GM18520 (cell line): ENCODE results near the gene TOLLIP.
"Not testable (repeated sequence)": the region's sequence is repeated elsewhere in the genome, so short reads cannot be mapped to it uniquely, and the experiment has no call there.

Source experiments
- ATAC-seq: cut with Tn5 transposase; IDR thresholded peaks from one replicate; pipeline ENCODE4 v1.9.1; 2021; ENCODE audit not compliant: unreplicated experiment

Gene TOLLIP

DNA sequence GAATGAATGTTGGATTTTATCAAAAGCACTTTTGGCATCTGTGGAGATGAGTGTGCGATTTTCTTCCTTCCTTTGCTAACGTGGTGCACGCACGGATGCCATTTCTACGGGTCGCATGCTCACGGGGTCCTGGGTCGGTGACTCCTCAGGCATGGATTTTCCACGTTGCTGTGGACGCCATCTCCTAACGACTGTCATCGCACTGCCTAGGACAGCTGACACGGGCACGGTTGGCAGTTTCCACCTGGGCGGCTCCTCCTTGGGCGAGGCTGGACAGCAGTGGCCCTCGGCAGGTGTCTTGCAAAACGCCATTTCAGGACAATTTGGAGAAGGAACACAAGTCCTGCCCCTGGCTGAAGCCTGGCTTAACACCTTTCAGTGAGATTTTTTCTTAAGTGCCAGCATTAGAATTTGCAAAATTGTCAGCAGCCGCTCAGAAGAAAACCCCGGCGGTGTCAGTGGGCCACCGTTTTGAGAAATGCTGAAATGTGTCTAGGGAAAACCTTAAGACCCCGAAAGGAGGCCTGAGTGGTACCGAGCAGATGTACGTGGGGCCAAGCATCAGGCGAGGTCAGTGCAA, 34.7 kb upstream of the TOLLIP start:
- ATAC-seq: no peak

DNA sequence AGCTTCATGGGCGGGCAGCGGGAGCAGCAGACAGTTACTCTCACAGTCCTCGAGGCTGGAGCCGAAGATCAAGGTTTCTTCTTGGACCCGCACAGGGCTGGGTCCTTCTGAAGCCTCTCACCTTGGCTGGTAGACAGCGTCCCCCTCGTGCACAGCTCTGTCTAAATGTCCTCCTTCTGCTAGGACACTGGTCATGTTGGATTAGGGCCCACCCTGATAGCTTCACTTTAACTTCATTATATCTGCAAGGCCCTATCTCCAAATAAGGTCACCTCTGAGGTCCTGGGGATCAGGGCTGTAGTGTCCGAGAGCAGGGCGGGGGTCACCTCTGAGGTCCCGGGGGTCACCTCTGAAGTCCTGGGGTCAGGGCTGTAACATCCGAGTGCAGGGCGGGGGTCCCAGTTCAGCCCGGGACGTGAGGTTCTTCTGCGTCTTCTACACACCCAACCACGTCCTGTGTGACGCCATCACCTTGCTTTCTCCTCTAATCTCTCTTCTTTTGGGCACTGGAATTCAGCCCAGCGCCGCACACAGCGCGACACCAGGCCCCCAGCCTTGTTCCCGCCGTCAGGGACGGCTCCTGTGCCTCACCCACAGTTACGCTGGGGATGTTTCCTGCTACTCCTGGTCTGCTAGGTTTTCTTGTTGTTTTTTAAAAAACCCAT, 34.1 kb upstream of the TOLLIP start:
- no peak for ATAC-seq

DNA sequence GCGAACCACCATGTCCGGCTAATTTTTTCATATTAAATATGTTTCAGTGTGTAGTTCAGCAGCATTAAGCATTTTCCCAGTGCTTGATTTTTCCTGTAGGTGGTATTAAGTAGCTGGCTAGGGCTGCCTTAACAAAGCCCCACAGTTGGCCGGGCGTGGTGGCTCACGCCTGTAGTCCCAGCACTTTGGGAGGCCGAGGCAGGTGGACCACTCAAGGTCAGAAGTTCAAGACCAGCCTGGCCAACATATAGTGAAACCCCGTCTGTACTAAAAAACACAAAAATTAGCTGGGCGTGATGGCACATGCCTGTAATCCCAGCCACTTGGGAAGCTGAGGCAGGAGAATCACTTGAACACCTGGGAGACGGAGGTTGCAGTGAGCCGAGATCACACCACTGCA, 33.5 kb upstream of the TOLLIP start:
- ATAC-seq: no peak

DNA sequence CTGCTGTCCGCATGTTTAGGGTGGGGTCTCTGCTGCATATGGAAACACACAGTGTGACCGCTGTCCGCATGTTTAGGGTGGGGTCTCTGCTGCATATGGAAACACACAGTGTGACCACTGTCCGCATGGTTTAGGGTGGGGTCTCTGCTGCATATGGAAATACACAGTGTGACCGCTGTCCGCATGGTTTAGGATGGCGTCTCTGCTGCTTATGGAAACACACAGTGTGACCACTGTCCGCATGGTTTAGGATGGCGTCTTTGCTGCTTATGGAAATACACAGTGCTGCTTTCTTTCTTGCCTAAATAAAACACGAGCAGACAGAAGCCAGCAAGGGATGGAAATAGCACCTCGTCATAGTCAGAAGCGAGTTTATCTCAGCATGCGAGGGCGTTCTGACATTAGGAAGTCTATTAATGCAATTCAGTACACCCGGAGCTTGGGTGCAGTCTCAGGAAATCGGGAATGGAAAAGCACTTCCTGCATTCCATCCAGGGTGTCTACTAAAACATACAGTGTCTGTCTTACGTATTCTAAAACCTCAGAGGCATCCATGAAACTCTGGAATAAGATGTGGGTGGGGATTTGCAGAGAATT, 32.6 kb upstream of the TOLLIP start:
- no peak for ATAC-seq

DNA sequence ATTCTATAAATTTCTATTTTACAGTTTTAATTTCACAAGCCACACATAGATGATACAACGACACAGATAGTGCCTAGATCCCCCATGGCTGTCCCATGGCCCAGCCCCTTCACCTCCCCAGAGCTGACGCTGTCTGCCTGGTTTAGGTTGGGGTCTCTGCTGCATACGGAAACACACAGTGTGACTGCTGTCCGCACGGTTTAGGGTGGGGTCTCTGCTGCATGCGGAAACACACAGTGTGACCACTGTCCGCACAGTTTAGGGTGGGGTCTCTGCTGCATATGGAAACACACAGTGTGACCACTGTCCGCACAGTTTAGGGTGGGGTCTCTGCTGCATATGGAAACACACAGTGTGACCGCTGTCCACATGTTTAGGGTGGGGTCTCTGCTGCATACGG, 31.8 kb upstream of the TOLLIP start:
- not testable (repeated sequence) for ATAC-seq

DNA sequence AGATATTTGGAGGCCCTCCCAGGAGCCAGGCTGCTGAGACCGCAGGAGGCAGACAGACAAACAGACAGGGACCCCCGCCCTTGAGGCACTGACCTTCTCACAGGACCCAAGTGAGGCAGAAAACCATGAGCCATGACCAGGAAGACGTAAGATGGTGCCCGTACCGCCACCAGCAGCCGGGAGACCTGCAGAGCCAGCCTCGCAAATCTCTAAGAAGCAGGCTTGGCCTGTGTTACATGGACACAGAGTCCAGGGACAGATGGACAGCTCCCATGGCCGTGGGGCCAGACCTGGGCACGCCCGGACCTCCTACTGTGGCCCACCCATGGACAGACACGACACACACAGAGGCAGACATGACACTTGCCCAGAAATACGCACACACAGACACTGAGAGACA, 30.7 kb upstream of the TOLLIP start:
- ATAC-seq: no peak

DNA sequence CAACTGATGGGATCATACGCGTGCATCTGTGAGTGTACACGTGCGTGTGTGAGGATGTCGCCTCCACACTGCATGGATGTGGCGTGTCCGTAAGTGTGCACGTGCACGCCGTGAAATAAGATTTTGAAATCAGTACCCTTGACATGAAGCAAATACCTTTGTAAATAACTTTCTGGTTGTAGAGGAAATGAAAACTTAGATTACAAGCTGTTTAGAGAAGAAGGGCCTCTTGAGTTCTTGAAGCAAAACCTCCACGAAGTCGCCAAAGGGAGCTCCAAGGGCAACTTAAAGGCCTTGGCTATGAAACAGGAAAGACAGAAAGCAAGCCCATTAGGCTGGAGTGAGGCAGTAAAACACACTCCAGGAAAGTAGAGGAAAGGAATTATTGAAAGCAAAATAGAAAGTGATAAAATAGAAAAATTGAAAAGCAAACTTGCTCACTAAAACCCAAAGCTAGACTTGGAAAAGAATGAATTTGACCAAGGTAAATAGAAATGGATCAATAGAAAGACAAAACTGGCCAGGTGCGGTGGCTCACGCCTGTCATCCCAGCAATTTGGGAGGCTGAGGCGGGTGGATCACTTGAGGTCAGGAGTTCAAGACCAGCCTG, 29.7 kb upstream of the TOLLIP start:
- no peak for ATAC-seq

DNA sequence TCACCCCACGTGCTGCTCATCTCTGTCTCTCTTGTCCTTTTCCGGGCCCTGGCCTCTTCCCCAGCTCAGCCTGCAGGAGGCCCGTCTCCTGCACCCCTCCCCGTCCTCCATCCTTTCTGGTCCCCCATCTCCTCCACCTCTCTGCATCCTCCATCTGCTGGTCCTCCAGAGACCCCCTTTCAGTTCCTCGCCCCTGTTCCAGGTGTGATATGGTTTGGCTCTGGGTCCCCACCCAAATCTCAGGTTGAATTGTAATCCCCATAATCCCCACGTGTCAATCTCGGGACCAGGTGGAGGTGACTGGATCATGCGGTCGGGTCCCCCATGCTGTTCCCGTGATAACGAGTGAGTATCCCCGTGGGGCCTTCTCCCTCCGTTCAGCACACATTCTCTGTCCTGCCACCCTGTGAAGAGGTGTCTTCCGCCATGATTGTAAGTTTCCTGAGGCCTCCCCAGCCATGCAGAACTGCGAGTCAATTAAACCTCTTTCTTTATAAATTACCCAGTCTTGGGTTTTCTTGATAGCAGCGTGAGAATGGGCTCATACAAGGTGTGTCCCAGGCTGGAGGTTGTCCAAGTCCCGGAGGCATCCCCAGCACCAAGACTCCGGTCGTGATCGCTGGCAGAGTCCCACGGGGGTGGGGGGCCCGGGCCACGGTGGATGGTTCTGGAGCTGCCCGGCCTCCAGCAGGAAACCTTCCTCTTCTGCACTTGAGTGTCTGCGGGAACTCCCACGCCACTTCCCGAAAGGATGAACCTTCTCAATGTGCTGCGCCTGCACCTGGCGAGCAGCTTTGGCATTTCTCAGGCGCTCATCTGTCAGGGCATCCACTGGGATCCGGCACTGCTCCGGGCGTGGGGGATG, 29.0 kb upstream of the TOLLIP start:
- no peak for ATAC-seq

DNA sequence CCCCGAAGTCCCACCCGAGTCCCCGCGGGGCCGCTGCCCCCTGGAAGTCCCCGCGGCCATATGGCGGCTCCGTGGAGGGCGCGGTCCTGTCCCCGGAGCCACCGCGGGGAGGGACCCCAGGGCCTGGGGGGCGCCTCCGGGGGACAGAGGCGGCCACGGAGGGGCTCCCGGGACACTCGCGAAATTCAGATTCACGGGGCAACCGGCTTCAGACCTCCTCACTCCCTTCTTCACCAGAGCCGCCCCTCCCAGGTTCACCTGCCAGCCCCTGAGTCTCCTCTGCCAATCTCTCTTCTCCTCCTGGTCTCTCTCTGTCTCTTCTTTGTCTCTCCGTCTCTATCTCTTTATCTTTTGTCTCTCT, 28.2 kb upstream of the TOLLIP start:
- ATAC-seq: no peak

DNA sequence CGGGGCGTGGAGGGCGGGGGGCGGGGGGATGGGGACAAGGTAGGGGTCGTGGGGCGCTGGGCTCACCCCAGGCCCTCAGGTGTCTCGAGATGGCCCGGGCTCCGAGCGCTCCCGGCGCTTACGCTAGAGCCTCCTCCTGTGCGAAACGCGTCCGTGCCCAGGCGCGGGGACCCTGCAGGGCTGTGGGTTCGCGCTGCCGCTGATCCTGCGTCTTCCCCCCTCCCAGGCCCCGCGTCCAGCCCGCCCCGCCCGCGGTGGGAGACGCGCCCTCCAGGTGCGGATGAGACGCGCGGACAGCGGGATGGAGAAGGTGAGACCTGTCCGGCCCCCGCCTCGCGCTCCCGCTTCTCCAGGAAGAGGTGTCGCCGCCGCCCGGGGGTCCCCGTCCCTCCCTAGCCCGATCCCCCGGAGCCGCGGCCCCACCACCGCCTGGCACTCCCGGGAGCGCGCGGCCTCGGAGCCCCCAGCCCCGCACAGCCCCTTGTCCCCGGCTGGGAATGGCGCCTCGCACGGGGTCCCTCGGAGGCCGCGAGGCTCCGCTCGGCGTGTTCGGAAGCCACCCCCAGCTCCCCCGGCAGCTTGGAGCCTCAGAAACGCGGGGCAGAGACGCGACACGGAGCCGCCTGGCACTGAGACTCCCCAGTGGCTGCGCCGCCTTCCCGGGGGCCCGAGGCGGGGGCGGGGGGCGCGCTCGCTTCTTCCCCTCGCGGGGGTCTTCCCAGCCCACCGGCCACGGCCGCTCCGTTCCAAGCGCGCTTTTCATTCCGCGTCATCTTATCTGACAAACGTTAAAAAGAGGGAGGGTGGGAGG, 27.6 kb upstream of the TOLLIP start:
- no peak for ATAC-seq

DNA sequence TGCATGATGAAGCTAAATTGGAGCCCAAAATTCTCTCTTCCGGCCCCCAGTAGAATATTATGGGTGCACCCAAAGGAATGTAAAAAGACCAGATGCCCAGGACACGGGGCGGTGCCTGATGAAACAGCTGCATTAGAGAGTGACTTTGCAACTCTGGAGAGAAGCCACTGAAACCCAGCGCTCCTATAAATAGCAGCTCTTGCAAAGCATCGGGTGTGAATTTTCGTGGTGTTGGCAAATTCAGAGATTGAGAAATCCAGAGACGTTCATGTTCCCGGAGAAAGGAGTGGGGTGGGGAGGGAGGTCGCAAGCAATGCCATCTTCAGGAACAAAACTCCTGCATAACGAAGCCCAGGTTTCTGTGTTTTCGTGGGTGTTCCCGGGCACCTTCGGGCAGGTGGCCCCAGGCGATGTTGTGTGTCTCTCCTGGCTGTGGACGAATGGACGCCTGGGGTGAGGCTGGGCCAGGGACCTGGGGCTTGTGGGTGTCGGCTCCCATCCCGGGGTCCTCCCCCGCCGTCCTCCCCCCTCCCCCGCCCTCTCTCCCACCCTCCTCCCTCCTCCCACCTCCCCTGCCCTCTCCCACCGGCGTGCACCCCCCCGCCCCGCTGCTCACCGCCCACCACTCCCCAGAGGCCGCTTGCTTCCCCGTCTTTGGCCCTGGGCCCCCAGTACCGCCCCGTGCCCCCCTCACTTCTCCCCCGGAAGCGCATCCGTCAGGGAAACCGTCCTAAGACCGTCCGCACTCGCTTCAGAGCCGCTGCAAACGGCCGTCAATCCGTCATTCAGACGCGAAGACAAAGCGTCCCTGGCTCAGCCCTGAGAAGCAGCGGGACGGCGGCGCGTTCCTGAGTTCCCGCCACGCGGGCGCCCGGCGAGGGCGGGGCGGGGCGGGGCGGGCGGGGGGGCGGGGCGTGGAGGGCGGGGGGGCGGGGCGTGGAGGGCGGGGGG, 26.7 kb upstream of the TOLLIP start:
- no peak for ATAC-seq

DNA sequence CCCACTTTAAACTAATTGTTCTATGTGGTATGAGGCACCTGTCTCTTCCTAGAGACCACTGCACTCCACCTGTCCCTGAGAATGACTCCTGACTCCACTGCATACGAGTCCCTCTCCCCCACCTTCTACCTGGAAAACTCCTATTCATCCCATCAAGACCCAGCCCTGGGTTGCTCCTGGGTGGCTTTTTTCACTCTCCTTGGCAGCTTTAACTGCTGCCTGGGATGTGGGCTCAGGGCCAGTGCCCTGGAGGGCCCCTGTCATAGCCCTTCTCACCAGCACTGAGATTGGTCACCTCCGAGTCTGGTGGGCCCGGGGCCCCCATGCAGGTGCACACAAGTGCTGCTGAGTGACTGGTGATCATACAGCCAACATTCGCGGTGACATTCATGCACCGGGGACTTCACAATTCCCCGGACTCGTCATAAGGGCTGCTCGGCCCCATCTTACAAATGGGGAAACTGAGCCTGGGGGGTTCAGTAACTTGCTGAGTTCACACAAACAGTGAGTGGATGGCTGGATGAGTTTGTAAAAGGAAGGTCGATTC, 25.9 kb upstream of the TOLLIP start:
- no peak for ATAC-seq

DNA sequence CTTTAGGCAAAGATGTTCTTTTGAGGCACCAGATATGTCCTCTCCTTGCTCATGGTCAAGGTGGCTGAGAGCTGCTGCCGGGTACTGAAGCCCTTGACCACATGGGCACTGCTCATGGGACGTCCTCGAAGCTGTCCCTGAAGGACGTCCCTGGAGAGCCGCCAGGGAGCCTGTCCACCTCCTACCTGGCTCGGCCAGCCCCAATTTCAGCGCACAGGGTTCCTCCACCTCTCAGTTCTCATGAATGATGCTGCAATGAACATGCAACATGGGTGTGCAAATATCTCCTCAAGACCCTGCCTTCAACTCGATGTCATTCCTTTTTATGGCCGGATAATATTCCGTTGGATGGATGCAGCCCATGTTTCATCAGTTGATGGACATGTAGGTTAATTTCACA, 24.4 kb upstream of the TOLLIP start:
- no peak for ATAC-seq

DNA sequence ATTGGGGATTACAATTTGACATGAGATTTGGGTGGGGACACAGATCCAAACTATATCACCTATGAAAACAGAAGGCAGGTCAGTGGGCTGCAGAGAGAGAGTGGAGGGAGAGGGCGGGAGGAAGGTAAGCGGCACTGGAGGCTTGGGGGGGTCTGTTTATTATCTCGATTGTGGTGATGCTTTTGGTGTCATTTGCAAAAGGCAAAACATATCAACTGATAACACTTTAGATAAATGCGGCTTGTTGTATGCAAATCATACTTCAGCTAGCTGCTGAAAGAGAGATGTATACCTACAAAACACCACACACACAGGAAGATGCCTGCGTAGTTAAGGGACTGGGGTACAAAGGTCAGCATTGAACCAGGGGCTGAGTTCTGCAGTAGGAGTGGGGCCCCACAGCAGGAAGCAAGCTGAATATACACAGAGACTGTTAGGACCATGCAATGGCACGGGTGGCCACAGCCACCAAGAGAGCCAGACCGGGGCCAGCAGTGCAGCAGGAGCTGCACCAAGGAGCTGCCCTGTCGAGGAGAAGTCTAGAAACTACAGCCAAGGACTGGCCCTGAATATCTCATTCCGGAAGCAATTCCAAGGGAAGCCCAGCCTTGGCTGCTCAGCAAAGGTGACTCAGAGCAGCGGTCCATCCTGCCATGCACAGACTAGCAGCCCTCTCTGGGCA, 23.8 kb upstream of the TOLLIP start:
- no peak for ATAC-seq

DNA sequence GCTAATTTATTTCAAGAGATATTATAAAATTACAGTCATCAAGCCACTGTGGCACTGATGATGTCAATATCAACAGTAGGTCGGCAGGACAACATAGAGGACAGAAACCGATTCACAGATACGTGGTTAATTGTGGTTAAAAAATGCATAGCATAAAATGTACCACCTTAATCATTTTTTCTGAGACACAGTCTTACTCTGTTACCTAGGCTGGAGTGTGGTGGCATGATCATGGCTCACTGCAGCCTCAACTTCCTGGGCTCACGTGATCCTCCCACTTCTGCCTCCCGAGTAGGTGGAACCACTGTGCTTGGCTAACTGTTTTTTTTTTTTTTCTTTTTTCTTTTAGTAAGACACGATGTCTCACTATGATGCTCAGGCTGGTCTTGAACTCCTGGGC, 21.0 kb upstream of the TOLLIP start:
- ATAC-seq: no peak

DNA sequence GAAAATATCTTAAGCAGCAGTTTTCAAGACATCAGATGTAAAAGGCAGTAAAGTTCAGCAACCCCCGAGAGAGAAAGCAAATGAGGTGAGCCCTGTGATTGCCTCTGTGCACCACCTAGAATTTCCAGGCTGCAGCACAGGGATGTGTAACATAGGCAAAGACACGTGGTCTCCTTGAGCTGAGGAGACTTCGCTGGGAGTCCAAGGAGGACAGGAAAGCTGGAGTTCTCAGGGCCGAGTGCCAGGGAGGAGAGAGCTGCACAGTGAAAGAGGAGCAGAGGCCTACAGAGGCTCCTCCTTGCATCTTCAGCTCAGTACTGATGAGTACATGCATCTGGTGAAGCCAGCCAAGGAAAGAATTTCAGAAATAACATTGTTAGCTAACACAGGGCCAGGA, 17.6 kb upstream of the TOLLIP start:
- no peak for ATAC-seq

DNA sequence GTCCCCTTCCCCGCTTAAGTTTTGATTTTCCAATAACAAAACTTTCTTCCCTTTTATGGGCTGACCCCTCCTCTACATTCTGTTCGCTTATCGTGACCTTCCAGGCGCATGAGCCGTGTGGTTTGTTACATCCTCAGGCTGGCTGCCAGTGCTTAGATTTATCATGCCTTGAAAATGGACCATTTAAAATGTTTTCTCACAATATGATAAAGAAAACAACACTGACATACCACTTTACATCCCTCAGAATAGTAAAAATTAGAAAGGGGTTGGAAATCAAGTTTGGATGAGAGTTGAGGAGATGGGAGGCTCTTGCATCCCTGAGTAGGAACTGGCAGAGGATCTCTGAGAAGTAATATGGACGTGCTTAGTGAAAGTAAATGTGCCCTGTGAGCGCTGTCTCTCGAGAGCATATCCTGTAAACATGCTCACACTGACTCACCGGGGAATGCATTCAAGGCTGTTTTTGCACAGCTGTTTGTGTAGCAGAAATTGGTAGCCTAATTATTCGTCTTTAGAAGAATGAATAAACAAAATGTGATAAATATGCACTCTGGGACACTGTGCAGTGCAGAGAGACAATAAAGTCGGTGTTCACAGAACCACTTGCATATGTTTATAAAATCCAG, 17.1 kb upstream of the TOLLIP start:
- no peak for ATAC-seq

DNA sequence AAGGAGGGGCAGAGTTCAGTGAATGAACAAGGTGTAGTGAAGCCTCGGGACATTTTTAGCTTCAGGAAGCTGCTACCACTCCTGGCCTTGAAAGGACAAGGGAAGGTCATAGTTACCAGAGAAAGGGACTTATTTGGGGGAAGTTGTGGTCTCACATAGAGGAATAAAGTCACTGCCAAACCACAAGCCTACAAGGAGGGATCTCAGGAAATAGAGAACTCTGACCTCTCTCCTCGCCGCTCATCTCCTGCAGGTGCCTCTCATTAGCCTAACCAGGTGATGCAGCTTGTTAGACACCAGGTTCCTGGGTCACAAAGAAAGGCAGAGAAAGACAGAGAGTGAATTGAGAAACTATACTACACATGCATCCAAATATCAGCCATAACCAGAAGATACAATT, 14.3 kb upstream of the TOLLIP start:
- no peak for ATAC-seq
